A172 (cell line): ENCODE measurements around the gene SRRM3. TPM values are rescaled to one million over a fixed set of nuclear protein-coding genes. Genes with fewer than 3 reads are reported as not detected.
A peak's percentile ranks its signal among the peaks of the same experiment; 100 is the strongest.
"Not testable (repeated sequence)": the region's sequence is repeated elsewhere in the genome, so short reads cannot be mapped to it uniquely, and the experiment has no call there.

Experiments
- DNase-seq: peaks from one replicate; pipeline ENCODE4 v3.0.0-alpha.2; 2015; ENCODE audit warnings: low spot score
- total RNA-seq: library from RNA; depleted of rRNA; stranded (reverse); fragments of >200 nt; shearing (Covaris generic); gene quantifications from 2 replicates; pipeline ENCODE4 v1.2.3, GENCODE V29; 2014

SRRM3 gene
- total RNA-seq, 1 experiment from 2014 or later, result 18.5 TPM

DNA sequence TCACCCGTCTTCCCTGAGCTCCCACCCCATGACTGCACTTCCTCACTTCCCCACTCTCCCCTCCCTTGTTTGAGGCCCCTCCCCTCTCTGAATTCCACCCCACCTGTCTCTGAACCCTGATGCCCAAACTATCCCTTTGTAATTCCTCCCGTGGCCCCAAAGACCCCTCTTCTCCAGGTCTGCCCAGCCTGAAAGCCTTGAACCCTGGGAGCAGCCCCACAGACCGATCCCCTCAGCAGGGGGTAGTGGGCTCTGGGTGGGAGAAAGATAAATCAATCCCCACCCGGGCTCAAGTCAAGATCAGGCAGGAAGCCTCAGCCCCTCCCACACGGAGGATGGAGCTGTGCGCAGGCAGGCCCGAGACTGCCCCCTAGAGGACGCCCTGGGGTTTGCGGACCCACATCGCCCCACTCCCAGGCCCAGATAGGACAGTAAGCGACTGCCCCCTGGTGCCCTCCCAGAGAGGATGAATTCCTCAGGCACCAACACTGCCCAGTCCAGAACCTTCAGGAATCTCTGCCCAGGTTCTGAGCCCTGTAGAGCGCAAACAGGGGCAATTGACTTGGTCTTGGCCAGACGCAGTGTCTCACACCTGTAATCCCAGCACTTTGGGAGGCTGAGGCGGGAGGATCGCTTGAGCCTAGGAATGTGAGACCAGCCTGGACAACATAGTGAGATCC is 112.5 kb downstream of the SRRM3 start:
- peak; percentile 98 for DNase-seq

DNA sequence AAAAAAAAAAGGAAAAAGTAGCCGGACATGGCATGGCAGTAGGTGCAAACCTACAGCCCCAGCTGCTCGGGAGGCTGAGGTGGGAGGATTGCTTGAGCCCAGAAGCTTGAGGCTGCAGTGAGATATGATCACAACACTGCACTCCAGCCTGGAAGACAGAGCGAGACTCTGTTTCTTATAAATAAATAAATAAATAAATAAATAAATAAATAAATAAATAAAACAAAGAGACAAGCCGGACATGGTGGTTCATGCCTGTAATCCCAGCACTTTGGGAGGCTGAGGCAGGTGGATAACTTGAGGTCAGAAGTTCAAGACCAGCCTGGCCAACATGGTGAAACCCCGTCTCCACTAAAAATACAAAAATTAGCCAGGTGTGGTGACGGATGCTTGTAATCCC is 113.0 kb downstream of the SRRM3 start:
- DNase-seq, result not testable (repeated sequence)

DNA sequence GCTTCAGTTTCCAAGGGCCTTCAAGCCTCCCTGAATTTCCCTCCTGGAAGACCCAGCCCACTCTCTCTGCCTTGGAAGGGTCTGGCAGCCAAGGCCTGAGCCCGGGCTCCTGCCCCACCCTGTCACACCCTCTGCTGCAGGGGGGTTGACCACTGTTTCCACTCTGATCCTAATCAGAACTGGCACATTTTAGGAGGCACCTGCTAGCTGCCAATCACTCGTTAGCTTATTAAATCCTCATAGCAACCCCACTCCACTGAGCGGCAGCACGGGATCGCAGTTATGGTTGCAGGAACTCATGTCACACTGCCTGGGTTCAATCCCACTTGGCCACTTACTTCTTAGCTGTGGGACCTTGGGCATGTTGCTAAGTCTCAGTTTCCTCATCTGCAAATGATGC is 113.7 kb downstream of the SRRM3 start:
- no peak for DNase-seq

DNA sequence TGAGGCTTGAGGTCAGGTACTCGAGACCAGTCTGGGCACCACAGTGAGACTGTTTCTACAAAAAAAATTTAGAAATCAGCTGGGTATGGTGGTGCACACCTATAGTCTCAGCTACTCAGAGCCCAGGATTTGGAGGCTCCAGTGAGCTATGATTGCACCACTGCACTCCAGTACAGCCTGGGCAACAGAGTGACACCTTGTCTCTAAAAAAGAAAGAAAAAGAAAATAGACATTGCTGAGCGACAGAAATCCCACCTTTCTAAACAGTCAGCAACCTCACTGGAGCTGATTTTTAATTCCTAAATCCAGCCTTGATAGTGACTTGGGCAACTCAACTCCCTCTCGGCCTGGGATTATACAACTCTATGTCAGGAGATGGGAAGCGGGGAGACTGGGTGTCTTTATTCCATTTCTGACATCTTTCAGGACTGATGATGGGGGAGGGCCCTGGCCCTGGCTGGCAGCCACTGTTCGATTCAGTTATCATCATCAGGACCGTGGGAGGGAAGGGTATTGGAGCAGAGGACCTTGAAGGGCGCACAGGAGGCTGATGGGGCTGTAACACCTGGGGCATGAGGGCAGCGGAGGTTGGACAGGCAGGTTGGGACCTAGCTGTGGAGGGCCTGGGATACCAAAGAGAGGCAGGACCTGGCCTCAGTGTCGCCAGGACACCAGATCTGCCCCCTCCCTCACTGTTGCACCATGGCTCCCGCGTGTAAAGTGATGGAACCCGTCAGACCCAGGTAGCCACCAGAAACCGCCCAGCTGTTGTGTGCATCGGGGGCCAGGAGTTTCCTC is 115.5 kb downstream of the SRRM3 start:
- no peak for DNase-seq

DNA sequence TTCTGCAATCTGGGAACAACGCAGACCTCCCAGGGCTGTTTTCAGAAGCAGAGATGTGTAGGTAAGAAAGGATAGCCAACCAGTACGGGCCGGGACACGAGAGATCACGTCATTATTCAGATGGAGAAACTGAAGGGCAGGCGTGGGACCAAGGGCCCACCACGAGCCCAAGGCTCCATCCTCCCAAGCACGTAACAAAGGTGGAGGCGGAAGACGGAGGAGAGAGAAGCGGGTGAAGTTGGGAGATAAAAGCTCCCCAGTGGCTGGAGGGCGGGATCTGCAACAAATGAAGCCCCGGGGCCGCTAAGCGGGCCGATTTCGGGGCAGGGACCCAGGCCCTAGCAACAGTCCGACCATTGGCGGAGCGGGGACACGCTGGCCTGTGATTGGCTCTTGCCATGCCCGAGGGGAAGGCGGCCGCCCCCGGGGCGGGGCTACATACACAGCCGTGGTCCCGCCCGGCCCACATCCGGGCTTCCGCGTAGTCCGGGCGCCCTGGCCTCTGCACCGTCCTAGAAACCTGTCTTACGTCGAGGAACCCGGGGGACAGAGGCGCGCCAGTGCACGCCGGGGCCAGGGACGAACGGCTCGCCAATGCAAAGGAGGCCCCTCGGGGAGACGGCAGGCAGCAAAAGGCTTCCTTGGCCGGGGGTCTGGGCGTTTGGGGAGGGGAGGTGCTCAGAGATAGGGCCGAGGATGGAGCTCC is 116.2 kb downstream of the SRRM3 start:
- DNase-seq, result peak; percentile 97

DNA sequence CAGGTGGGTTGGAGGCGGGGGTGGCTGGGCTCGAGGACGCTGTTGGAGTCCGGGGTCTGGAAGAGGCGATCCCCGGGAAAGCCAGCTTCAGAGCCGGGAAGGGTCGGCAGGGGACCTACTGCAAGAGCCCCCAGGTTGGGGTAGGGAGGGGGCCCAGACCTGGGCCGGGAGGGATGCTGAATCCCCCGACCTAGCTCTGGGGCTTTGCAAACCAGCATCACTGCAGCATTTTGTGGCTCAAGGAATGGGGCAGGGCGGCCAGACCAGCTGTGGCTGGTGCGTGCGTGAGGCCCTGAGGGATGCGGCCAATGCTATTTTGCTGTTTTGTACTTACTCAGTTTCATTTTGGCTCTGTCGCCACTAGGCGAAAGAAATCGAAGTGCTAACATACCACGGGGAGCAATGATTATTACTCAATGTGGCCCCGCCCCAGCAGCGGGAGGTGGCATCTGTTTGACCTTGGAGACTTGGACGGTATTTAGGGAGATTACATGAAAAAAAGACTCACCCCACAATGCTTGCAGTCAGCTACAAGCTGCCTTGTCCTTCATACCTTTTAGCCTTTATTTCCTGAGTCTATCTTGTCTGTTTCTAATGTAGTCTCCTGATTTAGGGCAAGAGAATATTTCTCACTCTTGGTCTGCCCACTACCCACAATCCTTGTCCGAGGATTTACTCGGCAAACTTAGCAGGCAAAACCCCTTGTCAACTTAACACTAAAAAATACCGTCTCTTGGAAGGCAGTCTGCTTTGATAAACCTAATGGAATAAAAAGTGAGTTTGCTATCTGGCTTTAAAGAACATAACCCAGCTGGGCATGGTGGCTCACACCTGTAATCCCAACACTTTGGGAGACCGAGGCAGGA is 117.0 kb downstream of the SRRM3 start:
- peak; percentile 90 for DNase-seq

DNA sequence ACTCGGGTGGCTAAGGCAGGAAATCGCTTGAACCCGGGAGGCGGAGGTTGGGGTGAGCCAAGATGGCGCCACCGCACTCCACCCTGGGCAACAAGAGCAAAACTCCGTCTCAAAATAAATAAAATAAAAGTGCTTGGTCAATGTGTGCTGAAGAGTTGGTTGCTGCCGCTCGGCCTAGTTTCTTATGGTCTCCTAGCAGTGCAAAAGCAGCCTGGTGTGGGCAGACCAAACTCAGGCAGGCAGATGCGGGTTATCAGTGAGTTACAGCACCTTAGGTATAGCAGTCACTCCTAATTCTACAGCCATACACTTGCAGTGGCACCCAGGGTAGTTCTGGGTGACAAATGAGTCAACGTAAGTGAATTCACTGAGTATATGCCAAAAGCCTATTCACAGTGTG is 123.4 kb downstream of the SRRM3 start:
- no peak for DNase-seq

DNA sequence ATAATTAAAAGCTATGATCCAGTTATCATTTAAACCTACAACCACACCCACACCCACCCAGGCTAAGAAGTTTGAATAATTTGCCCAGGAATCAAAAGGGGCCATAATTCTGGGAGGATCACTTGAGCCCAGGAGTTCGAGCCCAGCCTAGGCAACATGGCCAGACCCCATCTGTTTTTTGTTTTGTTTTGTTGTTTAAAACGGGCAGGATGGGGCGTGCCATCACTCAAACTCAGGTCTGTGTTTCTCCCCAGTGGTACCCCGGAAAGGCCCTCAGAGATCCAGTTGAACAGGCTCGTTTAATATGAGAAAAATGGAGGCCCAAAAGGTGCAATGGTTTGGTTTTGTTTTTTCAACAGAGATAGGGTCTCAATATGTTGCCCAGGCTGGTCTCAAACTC is 124.1 kb downstream of the SRRM3 start:
- DNase-seq, result no peak

DNA sequence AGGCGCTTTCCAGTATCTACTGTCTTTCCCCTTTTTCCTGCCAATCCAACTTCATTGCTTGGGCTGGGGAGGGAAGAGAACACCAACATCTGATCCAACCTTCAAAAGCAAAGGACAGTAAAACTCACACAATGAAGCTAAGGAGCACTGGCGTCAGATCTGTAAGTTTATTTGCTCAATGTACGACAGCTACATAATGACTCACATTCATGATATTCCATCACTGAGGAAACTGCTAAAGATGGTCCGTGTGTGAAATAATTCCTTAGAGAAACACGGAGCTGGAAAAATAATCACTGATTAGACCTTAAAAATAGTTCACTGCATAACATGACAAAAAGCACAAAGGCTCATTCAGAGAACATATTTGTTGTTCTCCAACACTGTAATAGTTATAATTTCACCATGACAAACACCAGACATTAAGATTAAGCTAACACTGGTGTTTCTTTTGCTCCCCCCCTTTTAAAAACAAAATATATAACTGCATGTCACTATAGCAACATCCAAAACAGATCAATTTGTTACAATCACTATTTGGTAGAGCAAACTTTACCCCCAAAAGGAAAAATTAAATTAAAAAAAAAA is 125.0 kb downstream of the SRRM3 start:
- DNase-seq, result peak; percentile 71

DNA sequence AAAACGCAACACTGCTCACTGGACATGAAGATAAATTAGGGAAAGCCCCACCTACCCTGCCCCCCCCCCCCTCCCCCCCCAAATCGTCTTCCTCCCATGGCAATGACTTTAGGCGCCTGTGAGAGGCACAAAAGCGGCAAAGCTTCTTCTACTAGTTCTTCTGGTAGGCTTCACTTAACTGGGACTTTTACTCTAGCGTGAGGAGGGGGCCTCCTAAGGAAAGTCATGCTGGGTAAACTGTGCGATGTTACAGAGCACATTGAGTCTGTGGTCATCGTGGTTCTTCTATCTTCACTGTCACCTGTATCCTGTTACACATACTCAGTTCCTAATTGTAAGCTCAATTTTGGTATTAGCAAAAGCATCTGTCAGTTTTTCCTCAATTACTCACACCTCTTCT is 125.9 kb downstream of the SRRM3 start:
- DNase-seq, result no peak

DNA sequence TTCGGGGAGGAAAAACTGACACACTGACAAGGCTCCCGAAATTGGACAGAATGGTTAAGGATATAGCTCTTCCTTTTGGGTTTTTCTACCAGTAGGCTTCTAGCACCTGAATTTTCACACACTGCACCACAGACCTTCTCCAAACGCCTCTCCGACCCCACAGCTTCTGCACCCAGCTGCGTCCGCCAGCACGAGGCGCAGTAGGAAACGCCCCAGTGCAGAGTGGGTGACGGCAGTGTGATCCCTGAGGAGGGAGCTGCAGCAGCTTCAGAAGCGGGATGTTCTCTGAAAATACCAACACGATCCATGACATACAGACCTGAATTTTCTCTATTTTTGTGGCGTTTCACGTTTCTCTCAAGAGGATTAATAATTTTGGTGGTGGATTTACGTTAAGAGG is 126.7 kb downstream of the SRRM3 start:
- DNase-seq, result no peak

DNA sequence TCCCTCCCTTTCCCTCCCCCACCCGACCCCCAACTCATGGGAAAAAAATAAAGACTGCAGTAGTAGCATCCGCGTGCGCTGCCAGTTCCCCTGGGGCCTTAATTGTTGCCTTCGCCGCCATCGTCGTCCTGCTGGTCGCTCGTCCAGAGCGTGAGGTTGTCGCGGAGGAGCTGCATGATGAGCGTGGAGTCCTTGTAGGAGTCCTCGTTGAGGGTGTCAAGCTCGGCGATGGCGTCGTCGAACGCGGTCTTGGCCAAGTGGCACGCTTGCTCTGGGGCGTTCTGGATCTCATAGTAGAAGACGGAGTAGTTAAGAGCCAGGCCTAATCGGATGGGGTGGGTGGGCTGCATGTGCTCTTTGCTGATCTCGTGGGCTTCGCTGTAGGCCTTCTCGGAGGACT is 127.8 kb downstream of the SRRM3 start:
- no peak for DNase-seq

DNA sequence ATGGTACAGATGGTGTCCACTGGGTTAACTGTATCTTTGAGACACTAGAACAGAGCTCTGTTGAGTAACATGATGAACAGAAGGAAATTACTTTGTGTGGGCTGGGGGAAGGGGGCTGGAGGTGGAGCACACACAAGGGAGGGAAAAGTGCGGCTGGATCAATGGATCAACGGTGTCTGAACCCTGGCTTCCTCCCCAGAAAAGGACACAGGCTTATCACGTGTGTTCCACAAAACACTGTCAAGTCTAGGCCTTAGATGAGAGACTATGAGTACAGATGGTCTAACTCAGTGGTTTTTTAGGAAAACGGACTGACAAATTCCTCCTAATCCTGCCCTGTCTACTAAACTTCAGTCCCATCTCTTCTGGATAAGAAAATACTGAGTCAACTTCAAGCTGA is 128.6 kb downstream of the SRRM3 start:
- no peak for DNase-seq

DNA sequence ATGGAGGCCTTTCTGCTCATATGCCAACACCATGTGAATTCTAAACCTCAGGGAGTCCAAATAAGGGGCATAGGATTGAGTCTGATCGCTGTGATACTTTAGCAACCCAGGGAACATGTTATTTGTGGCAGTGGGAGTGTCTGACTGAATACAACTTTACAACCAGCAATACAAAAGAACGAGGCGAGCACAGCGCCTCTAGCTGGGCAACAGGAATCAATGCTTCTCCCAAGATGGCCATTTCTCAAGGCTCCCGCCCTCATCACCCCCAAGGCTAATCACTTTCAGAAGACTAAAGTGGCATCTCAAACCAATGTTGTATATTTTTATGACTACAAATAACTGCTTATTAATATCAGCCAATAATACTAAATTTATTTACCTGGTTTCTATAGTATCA is 129.0 kb downstream of the SRRM3 start:
- DNase-seq, result no peak

DNA sequence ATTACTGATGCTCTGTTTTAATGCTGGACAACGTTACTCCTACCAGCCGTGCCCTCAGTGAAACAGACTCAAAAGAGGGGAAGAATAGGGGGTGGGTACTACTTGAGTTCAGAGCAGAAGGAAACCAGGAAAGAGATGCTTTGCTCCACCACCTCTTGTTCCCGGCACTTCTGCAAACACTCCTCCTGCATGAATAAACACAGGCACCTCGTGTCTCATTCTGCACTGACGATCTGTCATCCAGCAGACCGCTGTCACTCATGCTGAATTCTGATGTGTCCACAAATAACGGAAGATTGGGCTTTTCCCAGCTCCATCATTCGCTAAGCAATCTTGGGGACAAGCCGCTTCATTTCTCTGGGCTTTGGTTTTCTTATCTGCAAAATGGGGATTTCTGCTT is 130.4 kb downstream of the SRRM3 start:
- no peak for DNase-seq

DNA sequence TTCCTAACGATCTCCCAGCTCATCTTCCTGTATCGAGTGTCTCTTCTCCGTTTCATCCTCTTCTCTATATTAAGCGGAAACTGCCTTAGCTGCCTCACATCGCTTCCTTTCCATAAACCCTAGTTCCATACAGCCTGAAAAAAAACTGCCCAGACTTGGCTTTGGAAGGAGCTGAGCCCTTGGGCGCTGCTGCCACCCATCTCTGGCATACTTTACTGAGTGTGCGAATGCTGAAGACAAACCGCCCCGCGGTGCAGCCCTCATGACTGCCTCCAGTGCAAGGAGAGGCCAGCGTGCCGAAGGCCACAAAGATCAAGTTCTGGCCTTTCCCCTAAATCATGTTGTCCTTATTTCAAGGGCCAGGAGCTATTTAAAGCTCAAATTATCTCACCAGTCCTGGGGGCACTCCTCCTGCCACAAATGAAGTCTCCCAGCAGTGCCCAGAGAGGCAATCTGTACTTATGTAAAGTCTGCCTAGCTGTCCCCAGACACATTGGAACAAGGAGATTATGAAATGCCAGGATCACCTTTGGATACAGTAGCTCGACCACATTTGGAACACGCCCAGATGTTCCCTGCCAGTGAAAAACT is 131.9 kb downstream of the SRRM3 start:
- no peak for DNase-seq

DNA sequence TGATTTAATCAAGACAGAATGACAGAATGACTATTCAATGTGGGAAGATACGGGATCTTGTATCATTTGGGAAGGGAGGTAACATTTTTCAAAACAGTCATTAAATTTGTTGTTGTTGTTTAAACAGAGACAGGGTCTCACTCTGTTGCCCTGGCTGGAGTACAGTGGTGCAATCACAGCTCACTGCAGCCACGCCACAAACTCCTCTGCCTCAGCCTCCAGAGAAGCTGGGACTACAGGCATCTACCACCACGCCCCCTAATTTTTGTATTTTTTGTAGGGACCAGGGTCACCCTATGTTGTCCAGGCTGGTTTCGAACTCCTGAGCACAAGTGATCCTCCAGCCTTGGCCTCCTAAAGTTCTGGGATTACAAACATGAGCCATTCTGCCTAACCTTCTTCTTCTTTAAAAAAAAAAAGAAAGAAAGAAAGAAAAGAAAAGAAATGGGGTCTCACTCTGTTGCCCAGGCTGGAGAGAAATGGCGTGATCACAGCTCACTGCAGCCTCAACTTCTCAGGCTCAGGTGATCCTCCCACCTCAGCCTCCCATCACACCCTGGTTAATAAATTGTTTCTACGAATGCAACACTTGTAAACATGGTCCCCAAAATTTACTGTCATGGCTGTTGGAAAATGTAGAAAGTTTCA is 132.7 kb downstream of the SRRM3 start:
- DNase-seq, result no peak

DNA sequence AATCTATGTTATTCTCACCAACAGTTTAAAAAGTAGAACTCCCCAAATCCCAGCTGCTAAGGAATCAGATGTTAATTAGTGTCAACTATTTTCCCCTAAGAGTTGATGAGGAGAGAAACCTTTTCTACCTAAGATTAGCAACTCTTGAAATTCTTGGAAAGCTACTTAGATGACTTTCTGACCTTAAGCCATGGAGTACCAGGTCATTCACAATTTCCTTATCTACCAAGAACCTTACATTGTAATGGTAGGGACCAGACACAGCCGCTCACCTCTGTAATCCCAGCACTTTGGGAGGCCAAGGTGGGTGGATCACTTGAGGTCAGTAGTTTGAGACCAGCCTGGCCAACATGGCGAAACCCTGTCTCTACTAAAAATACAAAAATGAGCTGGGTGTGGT is 133.7 kb downstream of the SRRM3 start:
- DNase-seq, result not testable (repeated sequence)

DNA sequence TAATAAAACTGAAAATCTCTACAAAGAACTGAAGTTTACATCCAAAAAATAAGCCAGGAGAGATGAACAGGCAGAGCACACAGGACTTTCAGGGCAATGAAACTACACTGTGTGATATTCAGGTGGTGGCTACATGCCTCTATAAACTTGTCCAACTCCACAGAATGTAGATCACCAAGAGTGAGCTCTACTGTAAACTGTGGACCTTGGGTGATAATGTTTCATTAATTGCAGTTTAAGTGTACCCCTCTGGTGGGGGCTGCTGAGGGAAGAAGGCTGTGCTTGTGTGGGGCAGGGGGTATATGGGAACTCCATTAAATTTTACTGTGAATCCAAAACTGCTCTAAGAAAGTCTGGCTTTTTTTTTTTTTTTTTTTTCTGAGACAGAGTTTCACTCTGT is 134.4 kb downstream of the SRRM3 start:
- DNase-seq, result no peak
